Stimulated activated CD4-positive, alpha-beta T cell treated with anti-CD3 and anti-CD28 coated beads, Interleukin-15, amount 100 ng/mL, for 1 hour (primary cell): ENCODE data around the gene SLC6A6.
"Not testable (repeated sequence)": the region's sequence is repeated elsewhere in the genome, so short reads cannot be mapped to it uniquely, and the experiment has no call there.

Source experiments
- DNase-seq, 2 donors: peaks; one replicate each; pipeline ENCODE4 v3.0.0-alpha.2; 2020; ENCODE audit warnings: low read depth in 1 of 2, low spot score in 1 of 2

Gene SLC6A6

DNA sequence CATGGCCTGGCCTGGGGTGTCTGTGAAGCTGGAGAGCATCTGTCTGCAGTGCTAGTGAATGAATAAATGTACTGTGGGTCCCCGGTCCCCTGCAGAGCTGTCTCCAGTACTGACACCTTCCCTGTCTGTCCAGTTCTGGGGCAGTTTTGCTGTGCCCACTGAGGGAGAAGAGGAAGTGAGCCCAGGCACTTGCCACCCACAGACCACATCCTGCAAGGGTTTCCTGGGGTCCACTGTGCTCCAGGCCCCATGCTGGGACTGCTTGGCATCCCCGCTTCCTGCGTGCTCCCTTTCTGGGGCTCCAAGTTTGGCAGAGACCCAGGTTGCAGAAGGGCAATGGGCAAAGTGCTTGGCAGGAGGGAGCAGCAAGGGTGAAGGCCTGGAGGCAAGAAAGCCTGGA lies 4.9 kb upstream of the SLC6A6 start:
- no peak for DNase-seq

DNA sequence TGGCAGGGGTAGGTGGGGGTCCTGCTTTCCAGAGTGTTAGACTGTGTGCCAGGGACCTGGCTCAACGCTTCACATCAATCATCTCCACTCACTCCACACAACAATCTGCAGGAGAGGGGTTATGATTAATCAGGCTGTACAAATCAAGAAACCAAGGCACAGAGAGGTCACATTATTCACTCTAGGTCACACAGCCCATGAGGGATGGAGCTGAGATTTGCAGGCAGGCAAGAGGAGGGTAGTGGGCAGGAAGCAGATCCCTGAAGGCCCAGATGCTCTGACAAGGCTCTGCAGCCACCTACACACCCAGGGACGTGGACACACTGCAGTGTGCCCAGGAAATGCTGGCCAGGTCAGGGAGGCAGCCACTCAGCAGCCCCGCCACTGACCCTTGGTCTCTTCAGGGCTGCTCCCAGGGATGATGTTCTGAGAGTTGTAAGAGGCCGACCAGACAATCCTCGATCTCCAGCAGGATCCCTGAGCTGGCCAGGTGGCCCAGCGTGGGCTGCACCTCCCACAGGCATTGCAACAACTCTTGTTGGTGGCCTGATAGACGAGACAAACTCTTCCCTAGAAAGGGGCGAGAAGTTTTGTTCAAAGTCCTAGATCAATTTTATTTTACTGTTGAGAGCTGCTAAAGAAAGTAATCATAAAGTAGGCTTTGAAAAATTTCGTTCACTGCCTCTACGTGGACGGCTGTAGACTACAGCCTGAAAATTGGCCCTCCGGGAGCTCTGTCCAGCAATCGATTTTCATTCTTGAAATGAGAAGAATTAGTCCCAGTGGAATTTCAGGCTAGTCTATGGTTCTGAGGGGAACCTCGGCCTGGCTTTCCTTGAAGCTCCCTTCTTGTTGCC lies 4.2 kb upstream of the SLC6A6 start:
- DNase-seq: no peak

DNA sequence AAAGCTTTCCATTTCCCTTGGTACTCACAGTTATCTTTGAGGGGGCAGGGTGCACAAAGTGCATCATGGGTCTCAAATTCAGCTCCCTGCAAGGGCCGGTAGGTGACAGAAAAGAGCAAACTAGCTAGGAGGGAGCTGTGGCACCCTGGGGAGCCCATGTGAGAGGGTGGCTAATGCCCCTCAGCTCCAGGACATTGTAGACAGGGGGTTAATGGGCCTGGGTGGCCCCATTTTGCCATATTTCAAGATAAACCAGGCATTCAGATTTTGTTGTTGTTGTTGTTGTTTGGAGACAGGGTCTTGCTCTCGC lies 3.7 kb upstream of the SLC6A6 start:
- no peak for DNase-seq

DNA sequence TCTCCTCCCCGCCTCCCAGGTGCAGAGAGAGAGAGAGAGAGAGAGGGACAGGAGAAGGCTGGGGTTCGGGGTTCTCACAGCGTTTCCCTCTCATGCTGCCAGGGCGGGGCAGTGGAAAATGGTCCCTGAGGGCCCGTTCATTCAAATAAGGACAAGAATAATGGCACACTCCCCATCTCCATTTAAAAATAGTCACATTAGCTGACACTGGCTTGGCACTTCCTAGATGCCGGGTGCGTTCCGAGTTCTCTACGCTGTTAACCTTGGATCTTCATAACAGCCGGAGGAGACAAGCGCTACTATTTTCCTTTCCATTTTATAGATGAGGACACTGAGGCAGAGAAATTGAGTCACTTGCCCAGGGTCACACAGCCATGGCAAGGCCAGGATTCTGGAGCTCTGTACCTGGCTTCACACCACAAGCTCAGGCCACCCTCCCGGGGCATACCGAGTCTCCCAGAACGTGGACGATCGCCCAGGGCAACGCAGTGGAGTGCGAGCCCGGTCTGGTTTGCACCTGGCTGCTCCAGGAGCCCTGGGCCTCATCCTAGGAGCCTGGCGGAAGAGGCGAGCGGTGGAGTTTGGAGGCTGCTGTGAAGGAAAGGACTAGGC lies 608 bp upstream of the SLC6A6 start:
- no peak for DNase-seq

DNA sequence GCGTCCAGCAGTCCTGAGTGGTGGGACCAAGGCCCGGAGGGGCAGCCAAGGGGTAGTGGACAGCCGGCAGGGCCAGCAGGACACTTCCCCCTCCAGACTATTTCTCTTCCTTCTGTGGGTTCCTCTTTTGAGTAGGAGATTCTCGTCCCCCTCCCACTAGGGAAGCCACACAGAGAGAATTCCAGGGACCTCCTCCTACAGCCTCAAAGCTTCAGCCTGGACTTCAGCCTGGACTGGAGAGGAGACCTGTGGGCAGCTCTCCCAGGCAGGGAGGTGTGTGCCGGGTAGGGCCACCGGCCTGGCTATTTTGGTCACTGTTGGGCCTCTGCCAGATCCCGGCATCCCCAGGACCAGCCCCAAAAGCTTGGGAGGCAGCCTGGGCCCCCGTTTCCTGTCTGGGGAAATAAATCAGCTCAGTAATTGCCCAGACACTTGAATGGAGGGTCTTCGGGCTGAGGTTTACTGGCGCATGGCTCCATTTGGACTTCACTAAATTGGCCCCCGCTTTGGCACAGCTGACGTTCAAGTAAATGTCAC lies 1.3 kb downstream of the SLC6A6 start:
- DNase-seq: no peak

DNA sequence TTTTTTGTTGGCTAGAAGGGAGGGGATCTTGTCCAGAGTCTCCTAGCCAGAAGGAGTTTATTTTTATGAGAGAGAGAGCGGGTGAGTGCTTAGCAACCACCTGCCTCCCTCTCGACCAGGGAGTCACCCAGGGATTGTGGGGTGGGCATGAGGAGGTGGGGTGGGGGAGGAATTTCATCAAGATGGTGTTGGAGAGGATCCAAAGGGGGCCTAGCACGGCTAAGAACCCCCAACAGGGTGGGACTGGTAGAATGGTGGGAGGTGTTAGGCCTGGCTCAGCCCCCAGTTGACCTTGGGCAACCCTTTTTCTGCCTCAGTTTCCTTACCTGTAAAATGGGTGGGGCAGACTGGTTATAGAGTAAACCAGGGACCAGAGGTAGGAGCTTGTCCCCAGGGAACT lies 1.8 kb downstream of the SLC6A6 start:
- DNase-seq: no peak

DNA sequence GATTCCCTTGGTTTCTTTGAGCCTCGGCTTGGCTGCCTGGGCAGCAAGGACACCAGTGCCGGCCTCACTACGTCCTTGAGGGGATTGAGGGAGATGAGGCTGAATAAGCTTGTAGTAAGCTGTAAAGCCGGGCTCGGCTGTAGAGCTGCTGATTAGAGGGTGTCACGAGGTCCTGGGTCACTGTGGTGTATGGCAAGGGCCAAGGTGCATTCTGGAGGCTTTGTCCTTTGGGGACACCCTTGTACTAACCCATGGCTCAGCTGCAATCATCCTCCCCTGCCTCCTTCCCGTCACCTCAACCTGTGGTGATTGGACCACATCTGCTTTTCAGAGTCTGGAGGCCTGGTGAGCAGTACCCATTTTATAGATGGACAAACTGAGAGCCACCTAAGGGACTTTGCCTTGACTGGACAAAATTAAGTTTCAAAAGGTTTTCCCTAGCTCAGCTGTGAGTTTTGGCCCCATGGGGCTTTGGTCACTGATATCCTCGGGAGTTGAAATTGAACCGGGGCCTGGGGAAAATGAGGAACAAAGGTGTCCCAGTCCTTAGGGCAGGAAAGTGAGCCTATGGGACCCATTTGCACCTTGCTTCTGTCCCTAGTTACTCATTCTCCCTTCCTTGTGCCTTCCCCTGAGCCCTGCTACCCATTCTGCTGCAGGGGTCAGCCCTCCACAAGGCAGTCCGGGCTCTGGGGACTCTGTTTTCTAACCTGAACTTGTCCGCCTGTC lies 2.4 kb downstream of the SLC6A6 start:
- DNase-seq: no peak

DNA sequence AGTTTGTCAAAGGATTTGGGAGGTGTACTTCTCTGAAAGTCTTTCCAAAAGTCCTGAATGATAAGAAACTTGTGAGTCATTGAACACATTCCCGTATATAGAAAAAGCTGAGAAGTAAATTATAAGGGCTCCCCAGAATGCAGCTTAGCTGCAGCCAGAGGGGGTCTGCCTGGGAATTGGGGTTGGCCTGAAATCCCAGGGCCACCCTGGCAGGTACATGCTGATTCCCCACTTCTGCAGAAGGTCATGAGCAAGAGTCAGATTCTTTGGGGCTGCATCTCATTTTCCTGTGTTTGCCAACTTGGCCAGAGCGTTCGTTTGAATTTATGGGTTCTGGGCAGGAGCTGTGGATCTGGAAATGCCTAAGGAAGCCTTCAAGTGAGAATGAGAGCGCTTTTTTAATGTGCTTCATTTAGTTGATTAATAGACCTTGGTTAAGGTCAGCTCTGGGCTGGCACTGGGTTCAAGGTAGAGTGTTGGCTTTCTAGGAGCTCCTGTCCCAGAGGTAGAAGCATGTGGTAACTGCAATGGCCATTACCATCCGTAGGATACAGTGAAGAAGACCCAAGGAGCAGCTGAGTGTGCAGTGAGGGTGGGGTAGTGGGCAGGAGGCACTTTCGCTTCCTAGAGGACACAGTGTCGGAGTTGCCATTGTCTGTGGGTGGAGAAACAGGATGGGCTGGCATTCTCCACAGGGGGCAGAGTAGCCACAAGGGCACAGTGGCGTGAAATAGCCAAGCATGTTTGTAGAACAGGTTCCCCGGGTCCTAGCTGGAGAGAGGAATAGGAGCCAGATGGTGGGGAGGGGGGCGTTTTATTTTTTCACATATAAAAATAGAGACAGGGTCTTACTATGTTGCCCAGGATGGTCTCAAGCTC lies 3.2 kb downstream of the SLC6A6 start:
- DNase-seq: no peak

DNA sequence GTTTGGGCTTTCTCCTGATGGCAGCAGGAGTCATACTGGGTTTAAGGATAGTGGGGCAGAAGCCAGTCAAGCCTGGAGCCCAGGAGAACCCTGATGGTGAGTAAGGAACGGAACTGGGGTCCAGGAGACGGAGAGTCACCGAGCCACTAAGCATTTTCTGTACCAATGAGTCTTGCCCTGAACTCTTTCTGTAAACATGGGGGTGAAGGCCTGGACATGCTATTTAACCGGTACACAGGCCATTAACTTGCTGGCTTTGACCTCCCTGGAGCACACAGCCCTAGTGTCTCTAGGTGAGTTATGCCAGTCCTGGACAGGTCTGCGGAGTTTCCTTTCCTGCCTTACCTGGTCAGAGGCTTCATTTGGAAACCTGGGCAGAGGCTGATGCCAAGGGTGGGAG lies 3.9 kb downstream of the SLC6A6 start:
- DNase-seq: no peak

DNA sequence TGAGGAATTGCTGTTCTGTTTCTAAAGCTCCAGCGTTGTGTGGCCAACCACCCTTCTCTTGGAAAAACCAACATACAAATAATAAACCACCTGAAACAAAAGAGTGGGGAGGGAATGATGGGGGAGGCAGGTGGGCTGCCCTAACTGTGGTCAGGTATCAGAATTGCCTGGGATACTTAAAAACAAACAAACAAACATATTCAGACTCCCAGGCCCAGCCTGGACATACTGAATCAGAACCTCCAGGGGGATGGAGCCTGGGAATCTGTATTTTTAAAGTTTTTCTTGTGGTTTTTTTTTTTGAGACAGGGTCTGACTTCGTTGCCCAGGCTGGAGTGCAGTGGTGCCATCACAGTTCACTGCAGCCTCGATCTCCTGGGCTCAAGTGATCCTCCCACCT lies 4.4 kb downstream of the SLC6A6 start:
- no peak for DNase-seq

DNA sequence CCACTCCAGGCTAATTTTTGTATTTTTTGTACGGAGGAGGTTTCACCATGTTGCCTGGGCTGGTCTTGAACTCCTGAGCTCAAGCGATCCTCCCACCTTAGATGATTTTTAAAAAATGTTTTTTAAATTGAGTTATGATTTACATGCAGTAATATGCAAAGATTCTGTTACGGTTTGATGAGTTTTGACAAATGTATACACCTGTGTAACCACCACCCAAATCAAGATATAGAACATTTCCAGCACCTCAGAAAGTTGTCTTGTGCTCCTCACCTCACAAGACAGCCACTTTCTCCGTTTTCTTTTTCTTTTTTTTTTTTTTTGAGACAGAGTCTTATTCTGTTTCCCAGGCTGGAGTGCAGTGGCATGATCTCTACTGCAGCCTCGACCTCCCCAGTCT lies 4.8 kb downstream of the SLC6A6 start:
- DNase-seq: no peak

DNA sequence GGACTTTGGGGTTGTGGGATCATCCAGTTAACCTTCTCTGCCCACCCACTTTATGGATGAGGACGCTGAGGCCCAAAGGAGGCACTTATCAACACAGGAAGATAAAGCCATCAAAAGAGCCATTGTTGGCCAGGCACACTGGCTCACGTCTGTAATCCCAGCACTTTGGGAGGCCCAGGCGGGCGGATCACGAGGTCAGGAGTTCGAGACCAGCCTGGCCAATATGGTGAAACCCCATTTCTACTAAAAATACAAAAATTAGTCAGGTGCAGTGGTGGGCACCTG lies 7.3 kb downstream of the SLC6A6 start:
- not testable (repeated sequence) for DNase-seq

DNA sequence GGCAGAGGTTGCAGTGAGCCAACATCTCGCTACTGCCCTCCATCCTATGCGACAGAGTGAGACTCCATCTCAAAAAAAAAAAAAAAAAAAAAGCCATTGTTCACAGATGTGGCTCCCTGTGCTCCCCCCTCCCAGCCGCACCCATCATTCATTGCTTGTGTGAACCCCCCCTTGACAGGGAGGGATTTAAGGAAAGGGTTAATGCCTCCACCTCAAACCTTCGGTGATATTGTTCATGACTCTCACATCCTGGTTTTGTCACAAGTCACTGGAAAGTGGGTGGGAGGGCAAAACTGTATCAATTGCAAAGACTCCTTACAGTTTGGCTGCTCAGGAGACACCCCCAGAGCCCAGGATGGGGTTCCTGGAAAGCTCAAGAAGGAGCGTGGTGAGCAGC lies 7.7 kb downstream of the SLC6A6 start:
- DNase-seq: no peak

DNA sequence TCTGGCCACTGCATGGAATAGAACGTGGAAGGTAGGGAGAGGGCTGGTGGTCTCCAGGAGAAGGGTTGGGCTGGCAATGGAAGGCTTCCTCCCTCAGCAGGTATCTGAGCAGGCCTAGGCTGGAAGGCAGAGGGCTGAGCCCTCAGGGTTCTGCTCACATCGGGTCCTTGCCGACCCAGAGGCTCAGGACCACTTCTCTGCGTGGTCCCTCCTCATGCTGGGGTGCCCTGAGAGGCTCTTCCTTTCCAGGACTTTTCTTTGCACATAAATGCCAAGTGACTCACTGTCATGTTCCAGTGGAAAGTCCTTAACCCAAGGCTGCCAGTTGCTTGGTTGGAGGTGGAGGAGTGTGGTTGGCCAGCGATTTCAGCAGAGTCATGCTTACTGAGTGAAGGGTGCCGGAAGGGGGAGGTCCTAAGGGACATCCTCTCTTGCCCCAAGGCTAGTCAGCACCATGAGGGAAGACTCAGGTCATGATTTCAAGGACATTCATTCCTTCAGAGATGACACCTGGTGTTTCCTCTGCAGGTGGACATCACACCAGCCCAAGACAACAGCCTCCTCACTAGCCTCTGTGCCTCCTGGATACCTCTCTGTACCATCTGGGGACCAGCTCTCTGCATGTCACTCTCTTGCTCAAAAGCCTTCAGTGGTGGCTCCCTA lies 8.2 kb downstream of the SLC6A6 start:
- DNase-seq: no peak

DNA sequence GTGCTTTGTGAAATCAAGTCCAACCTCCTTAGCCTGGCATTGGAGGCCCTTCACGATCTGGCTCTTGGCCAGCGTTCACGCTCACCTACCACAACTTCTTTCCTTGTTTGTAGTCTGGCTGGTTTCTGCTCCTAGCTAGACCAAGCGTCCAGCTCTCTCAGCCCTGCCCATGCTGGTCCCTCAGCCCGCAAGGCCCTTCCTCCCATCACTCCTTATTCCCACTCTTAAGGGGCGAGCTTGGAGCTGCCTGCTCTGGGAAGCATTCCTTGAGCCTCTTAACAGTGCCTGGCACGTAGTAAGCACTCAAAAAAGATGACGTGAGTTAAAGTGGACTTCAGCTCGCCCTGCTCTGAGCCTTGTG lies 8.7 kb downstream of the SLC6A6 start:
- DNase-seq: no peak

DNA sequence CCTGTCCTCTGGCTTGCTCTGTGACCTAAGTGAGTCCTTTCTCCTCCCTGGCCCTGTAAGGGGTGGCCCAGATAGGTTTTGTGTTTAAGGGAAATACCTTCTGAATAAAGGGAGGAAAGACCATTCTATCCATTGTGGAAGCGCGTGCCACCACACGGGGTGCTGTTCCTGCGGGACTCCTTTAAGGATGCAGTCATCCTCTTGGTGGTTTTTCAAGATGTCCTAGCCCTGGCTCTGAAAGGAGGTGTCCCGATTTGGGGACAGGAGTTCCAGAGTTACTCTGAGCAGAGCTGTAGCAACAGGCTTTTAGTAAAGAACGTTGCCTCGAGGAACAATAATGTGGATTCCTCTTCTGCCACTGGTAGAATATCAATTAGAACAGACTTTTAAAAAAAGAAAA lies 9.6 kb downstream of the SLC6A6 start:
- no peak for DNase-seq

DNA sequence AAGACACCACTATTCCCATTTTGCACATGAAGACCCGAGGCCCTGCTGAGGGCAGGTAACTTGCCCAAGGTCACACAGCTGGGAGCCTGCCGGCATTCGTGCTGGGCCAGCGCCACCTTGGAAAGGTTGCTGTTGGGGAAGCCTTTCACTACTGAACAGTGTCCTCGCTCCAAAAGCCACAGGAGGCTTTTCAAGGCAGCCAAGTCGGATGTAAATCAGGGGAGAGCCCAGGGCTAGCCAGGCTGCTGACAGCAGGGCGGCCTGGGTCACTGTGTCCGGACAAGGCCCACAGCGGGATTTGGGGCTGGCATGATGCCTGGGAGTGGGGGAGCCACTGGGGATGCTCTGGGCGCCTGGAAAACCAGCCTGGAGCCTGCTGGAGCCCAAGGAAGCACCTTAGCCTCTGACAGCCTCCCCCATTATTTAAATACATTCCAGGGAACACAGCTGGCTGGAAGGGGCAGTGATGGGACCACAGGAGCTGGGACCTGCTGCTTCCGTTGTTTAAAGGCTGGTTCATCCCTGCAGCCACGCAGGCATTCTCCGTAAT lies 10.5 kb downstream of the SLC6A6 start:
- no peak for DNase-seq

DNA sequence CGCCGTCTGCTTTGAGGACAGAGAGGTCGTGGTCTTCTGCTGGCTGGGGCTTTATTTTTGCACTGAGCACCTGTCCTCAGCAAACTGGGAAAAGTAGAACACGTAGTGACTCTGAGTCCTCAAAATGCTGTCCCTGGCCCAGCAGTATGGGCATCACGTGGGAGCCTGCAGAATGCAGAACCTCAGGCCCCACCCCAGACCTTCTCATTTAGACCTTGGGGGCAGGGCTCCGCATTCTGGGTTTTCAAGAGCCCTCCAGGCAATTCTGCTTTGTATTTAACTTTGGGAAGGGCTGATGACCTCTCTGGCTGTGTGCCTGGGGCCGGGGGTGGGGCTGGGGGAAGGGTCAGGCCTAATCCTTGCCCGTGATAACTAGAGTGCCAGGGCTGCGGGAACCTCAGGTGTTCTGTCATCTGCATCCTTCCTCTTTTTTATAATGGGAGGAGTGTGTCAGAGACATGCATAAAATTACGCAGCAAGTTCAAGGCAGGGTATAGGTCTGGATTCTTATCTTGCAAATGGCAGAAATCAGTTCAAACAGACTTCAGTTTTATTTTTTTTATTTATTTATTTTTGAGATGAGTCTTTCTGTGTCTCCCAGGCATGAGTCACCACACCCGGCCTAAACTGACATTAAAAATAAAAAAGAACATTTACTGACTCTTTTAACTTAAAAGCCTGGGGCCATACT lies 11.1 kb downstream of the SLC6A6 start:
- no peak for DNase-seq

DNA sequence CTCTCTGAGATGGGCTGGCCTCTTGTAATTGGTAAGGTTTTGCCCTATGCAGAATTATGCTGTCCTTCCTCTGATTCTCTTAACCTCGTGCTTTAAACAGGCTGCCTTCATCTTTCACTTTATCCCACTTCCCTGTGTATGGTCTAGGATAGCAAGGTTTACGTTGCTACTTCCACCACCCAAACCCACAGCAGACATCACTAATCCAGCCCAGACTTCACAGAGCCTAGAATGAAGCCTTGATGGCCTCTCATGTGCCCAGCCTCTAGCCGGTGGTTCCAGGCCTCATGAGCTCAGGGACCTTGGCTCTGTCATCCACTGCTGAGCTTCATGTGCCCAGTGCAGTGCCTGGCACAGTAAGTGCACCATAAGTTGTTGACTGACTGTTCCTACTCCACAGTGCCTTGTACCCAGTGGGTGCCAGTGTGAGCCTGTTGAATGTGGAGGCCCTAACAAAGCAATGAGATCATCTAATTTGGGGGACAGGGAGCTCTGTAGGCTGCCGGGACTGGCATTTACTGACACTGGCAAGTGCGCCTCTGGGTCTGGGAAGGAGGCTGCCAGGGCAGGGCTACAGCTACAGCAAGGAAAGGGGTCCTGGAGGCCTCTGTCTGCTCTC lies 12.5 kb downstream of the SLC6A6 start:
- DNase-seq: no peak

DNA sequence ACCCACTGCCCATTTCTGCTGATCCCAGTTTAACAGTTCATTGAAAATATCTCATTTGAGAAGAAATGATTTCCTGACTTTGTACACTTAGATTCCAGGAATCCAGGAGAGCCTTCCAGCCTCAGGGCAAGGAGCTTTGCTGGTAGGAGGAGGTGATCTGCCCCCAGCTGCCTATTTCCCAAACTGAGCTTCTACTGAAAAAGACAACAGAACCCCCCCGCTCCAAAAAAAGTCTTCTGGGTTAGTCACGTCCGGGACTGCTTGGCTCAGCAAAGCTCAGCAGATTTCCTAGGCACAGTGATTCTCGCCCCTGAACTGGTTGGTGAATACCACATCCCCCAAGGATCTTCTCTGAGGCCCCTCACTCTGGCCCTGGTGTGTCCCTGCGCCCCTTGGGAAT lies 13.1 kb downstream of the SLC6A6 start:
- no peak for DNase-seq
